OCI-LY7 (cell line): ENCODE measurements around the gene COMP. TPM values are rescaled to one million over a fixed set of nuclear protein-coding genes. Genes with fewer than 3 reads are reported as not detected.

Source experiments
- BruUV-seq: library from RNA; stranded (reverse); fragments of 400-500 nt; replicated peaks from 2 replicates; lab custom pipeline; 2021; lab: Mats Ljungman, UMichigan
- CTCF ChIA-PET: fragments of 300-600 bp; sonication (Branson Sonifier 250); formaldehyde crosslinking; loops from one replicate; lab custom pipeline; 2022; ENCODE audit warnings: antibody characterized with exemption; ENCODE audit not compliant: unreplicated experiment; lab: Charles Lee
- POLR2A ChIA-PET: fragments of 300-600 bp; sonication (Branson Sonifier 250); formaldehyde crosslinking; loops from one replicate; lab custom pipeline; 2022; ENCODE audit warnings: antibody characterized with exemption; lab: Charles Lee
- DNase-seq: peaks from one replicate; pipeline ENCODE4 v3.0.0-alpha.2; 2015; ENCODE audit warnings: low spot score
- H2AFZ ChIP-seq: fragments of 200-600 bp; sonication (generic), shearing (Covaris generic); 2 replicates; pipeline ENCODE4 v1.6.1; 2014; ENCODE audit warnings: mild to moderate bottlenecking, antibody characterized with exemption, low read length, moderate library complexity
- H3K27ac ChIP-seq: fragments of 200-600 bp; sonication (generic); 2 replicates; pipeline ENCODE4 v1.5.1; 2014; ENCODE audit warnings: mixed run types, low read depth, mild to moderate bottlenecking, moderate library complexity, low read length, inconsistent platforms; ENCODE audit not compliant: poor library complexity, severe bottlenecking
- H3K36me3 ChIP-seq: fragments of 200-600 bp; sonication (generic); 2 replicates; pipeline ENCODE4 v1.6.1; 2014; ENCODE audit warnings: mild to moderate bottlenecking, antibody characterized with exemption, low read length, moderate library complexity, mixed read lengths; ENCODE audit not compliant: insufficient read depth
- H3K4me1 ChIP-seq: fragments of 200-600 bp; sonication (generic); 2 replicates; pipeline ENCODE4 v1.5.1; 2014; ENCODE audit warnings: mild to moderate bottlenecking, low read length; ENCODE audit not compliant: insufficient read depth, poor library complexity, severe bottlenecking
- H3K4me2 ChIP-seq: fragments of 200-600 bp; sonication (generic); 2 replicates; pipeline ENCODE4 v1.6.1; 2014; ENCODE audit warnings: mild to moderate bottlenecking, low read length
- H3K4me3 ChIP-seq: fragments of 200-600 bp; sonication (generic); 2 replicates; pipeline ENCODE4 v1.5.1; 2014; ENCODE audit warnings: mild to moderate bottlenecking, low read depth, low read length; ENCODE audit not compliant: poor library complexity, severe bottlenecking
- H3K79me2 ChIP-seq: fragments of 200-600 bp; sonication (generic); 2 replicates; pipeline ENCODE4 v1.6.1; 2016; ENCODE audit warnings: low read depth, mild to moderate bottlenecking, low read length, moderate library complexity, mixed read lengths; ENCODE audit not compliant: insufficient read depth
- H3K9me2 ChIP-seq: fragments of 200-600 bp; sonication (generic); 2 replicates; pipeline ENCODE4 v1.6.1; 2016; ENCODE audit warnings: mild to moderate bottlenecking, low read length, mixed read lengths; ENCODE audit not compliant: insufficient read depth
- H3K9me3 ChIP-seq: fragments of 200-600 bp; sonication (generic); 2 replicates; pipeline ENCODE4 v1.6.1; 2014; ENCODE audit warnings: mild to moderate bottlenecking, mixed run types, low read length, mixed read lengths
- H4K20me1 ChIP-seq: fragments of 200-600 bp; sonication (generic); 2 replicates; pipeline ENCODE4 v1.6.1; 2014; ENCODE audit warnings: mild to moderate bottlenecking, antibody characterized with exemption, low read length, moderate library complexity, mixed read lengths; ENCODE audit not compliant: insufficient read depth
- EZH2phosphoT487 ChIP-seq: fragments of 200-600 bp; sonication (generic); IDR thresholded peaks from 2 replicates; pipeline ENCODE4 v1.6.1; 2018; ENCODE audit warnings: low read depth, borderline replicate concordance, mild to moderate bottlenecking, mixed run types, antibody characterized with exemption, low read length, moderate library complexity, mixed read lengths
- intact Hi-C: fragments of 100-400 bp; cut with micrococcal nuclease; formaldehyde crosslinking; loops from one replicate; pipeline ENCODE4 v1.10.0; 2022; ENCODE audit not compliant: unreplicated experiment
- total RNA-seq, 2 experiments: library from RNA; depleted of rRNA in 1 of 2; stranded (reverse); fragments of >200 nt in 1 of 2; shearing (Covaris generic) in 1 of 2; gene quantifications; 2 replicates each; pipeline ENCODE4 v1.2.3, GENCODE V29; 2014 to 2022
- TF ChIP-seq, protein P1 (sequence below): fragments of 200-600 bp; sonication (generic); conservative IDR thresholded peaks from 2 replicates; pipeline ENCODE4 v1.5.1; 2014; ENCODE audit warnings: mild to moderate bottlenecking, antibody characterized with exemption, low read length, moderate library complexity, mixed read lengths

COMP gene
- total RNA-seq, 2 experiments from 2014 or later: not detected

DNA sequence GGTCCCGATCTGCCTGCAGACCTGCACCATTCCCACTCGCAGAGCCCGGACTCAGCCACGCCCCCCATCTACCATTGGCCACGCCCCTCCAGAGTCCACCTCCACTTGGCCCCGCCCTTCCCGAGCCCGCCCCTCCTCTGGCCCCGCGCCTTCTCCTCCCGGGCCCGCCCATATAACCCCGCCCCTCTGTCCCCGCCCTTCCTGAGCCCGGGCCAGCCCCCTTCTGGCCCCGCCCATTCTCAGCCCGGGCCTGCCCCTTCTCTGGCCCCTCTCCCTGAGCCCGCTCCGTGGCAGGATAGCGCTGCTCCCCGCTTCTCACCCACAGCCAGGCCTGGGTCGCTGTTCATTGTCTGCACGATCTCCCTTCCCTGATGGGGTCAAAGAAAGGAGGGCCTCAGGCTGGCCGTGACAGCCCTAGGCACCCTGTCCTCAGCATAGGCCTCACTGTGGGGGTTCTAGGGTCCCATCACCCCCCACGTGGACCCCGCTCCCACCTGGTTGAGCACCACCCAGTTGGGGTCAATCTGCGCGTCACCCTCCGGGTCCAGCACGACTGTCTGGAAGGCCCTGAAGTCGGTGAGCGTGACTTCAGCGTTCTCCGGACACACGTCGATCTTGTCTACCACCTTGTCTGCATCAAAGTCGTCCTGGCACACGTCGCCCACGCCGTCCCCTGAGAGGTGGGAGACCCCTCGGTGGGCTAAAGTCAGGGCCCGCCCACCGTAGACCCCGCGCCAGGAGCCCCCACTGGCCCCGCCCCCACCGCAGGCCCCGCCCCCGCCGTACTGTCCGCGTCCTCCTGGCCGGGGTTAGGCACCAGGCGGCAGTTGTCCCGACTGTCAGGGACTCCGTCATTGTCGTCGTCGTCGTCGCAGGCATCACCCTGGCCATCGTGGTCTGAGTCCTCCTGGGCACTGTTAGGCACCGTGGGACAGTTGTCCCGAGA, 5.7 kb downstream of the COMP start:
- H3K79me2 ChIP-seq: no peaks in the 10 kb centered on the region
- POLR2A ChIA-PET: no interaction called here
- H3K9me2 ChIP-seq: no peaks in the 10 kb centered on the region
- CTCF ChIA-PET: no interaction called here
- no TSS peak for BruUV-seq
- no peaks in the 10 kb centered on the region for H3K4me1 ChIP-seq
- H3K4me3 ChIP-seq: no peak overlapping the region
- H4K20me1 ChIP-seq: no peaks in the 10 kb centered on the region
- intact Hi-C loops: loop anchor here (2.0 kb wide), 1 partner anchor 61 kb away; no protein-coding TSS in a partner anchor
- H3K36me3 ChIP-seq: no peaks in the 10 kb centered on the region
- no peak overlapping the region for H3K27ac ChIP-seq
- no peak overlapping the region for H2AFZ ChIP-seq
- peak; percentile 88 for DNase-seq
- peak overlapping the region; percentile 51; the same call in 1 of the 2 replicates for H3K4me2 ChIP-seq
- TF ChIP-seq, protein P1, sequence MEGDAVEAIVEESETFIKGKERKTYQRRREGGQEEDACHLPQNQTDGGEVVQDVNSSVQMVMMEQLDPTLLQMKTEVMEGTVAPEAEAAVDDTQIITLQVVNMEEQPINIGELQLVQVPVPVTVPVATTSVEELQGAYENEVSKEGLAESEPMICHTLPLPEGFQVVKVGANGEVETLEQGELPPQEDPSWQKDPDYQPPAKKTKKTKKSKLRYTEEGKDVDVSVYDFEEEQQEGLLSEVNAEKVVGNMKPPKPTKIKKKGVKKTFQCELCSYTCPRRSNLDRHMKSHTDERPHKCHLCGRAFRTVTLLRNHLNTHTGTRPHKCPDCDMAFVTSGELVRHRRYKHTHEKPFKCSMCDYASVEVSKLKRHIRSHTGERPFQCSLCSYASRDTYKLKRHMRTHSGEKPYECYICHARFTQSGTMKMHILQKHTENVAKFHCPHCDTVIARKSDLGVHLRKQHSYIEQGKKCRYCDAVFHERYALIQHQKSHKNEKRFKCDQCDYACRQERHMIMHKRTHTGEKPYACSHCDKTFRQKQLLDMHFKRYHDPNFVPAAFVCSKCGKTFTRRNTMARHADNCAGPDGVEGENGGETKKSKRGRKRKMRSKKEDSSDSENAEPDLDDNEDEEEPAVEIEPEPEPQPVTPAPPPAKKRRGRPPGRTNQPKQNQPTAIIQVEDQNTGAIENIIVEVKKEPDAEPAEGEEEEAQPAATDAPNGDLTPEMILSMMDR: no peak
- TF ChIP-seq EZH2phosphoT487: no peak
- H3K9me3 ChIP-seq: no peaks in the 10 kb centered on the region

DNA sequence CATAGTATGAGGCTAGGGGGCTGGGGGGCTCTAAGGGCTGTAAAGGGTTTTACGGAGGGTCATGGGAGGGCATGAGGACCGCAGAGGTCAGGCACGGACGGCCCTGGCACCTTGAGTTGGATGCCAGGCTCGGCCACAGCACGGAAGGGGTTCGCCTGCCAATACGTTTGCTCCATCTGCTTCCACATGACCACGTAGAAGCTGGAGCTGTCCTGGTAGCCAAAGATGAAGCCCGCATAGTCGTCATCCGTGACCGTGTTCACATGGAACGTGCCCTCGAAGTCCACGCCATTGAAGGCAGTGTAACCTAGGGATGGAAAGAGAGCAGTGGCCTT, 6.4 kb downstream of the COMP start:
- Histone ChIP-seq H3K4me2 (no peak overlapping the region), H3K4me3 (no peak overlapping the region), H3K9me3 (no peaks in the 10 kb centered on the region), H3K4me1 (no peaks in the 10 kb centered on the region), H4K20me1 (no peaks in the 10 kb centered on the region), H2AFZ (no peak overlapping the region), H3K36me3 (no peaks in the 10 kb centered on the region), H3K79me2 (no peaks in the 10 kb centered on the region), H3K9me2 (no peaks in the 10 kb centered on the region), H3K27ac (no peak overlapping the region)
- ChIA-PET CTCF (no interaction called here), POLR2A (no interaction called here)
- intact Hi-C loops: no loop called here
- no peak for DNase-seq
- no TSS peak for BruUV-seq
- no peak for TF ChIP-seq EZH2phosphoT487
- TF ChIP-seq, protein P1: no peak
